GM23248 (cell line): Measurements from ENCODE around the gene TMEM117. TPM values are rescaled to one million over a fixed set of nuclear protein-coding genes. Genes with fewer than 3 reads are reported as not detected.

Experiments used
- DNase-seq: peaks from one replicate; pipeline ENCODE4 v3.0.0-alpha.2; 2015
- H2AFZ ChIP-seq: fragments of 200-600 bp; sonication (generic); 2 replicates; pipeline ENCODE4 v1.6.1; 2016; ENCODE audit warnings: antibody characterized with exemption
- H3F3A ChIP-seq: fragments of 200-600 bp; sonication (generic); 2 replicates; pipeline ENCODE4 v1.6.1; 2016; ENCODE audit warnings: mild to moderate bottlenecking, antibody characterized with exemption, mixed run types; ENCODE audit not compliant: insufficient read depth
- H3K27ac ChIP-seq: fragments of 200-600 bp; sonication (generic); 2 replicates; pipeline ENCODE4 v1.5.1; 2016; ENCODE audit warnings: mild to moderate bottlenecking
- H3K27me3 ChIP-seq: fragments of 200-600 bp; sonication (generic); replicated peaks from 2 replicates; pipeline ENCODE4 v1.6.1; 2016; ENCODE audit warnings: mild to moderate bottlenecking; ENCODE audit not compliant: insufficient read depth
- H3K36me3 ChIP-seq: fragments of 200-600 bp; sonication (generic); 2 replicates; pipeline ENCODE4 v1.6.1; 2016; ENCODE audit warnings: low read depth, mild to moderate bottlenecking
- H3K4me1 ChIP-seq: fragments of 200-600 bp; sonication (generic); 2 replicates; pipeline ENCODE4 v1.6.1; 2016; ENCODE audit warnings: mild to moderate bottlenecking; ENCODE audit not compliant: insufficient read depth
- H3K4me2 ChIP-seq: fragments of 200-600 bp; sonication (generic); one replicate; pipeline ENCODE4 v1.6.1; 2016; ENCODE audit warnings: mild to moderate bottlenecking; ENCODE audit not compliant: unreplicated experiment
- H3K4me3 ChIP-seq: fragments of 200-600 bp; sonication (generic); 2 replicates; pipeline ENCODE4 v1.5.1; 2016; ENCODE audit warnings: mild to moderate bottlenecking
- H3K79me2 ChIP-seq: fragments of 200-600 bp; sonication (generic); 2 replicates; pipeline ENCODE4 v1.6.1; 2016; ENCODE audit warnings: mild to moderate bottlenecking; ENCODE audit not compliant: insufficient read depth
- H3K9ac ChIP-seq: fragments of 200-600 bp; sonication (generic); 2 replicates; pipeline ENCODE4 v1.6.1; 2016; ENCODE audit warnings: mild to moderate bottlenecking
- H3K9me2 ChIP-seq: fragments of 200-600 bp; sonication (generic); 2 replicates; pipeline ENCODE4 v1.6.1; 2016; ENCODE audit warnings: mixed run types, mild to moderate bottlenecking, moderate library complexity; ENCODE audit not compliant: insufficient read depth
- H3K9me3 ChIP-seq: fragments of 200-600 bp; sonication (generic); one replicate; pipeline ENCODE4 v1.6.1; 2017; ENCODE audit warnings: low read depth
- H4K20me1 ChIP-seq: fragments of 200-600 bp; sonication (generic); 2 replicates; pipeline ENCODE4 v1.6.0; 2016; ENCODE audit not compliant: insufficient read depth
- EZH2 ChIP-seq: fragments of 200-600 bp; sonication (generic); IDR thresholded peaks from 2 replicates; pipeline ENCODE4 v1.6.1; 2018; ENCODE audit warnings: antibody characterized with exemption, mild to moderate bottlenecking; ENCODE audit not compliant: insufficient read depth, poor library complexity, severe bottlenecking
- EZH2phosphoT487 ChIP-seq: fragments of 200-600 bp; sonication (generic); IDR thresholded peaks from 2 replicates; pipeline ENCODE4 v1.6.1; 2018; ENCODE audit warnings: antibody characterized with exemption, moderate library complexity, mild to moderate bottlenecking, low read depth; ENCODE audit not compliant: insufficient read depth
- WGBS, 2 experiments: methylation state at CpG; one replicate each; pipeline ENCODE4 v1.1.6; 2015 to 2017; ENCODE audit warnings: low lambda C conversion rate in 2 of 2, low coverage in 1 of 2; ENCODE audit errors: missing lambda C conversion rate in 2 of 2; 5-methylcytosine and 5-hydroxymethylcytosine counted together
- in situ Hi-C: fragments of 300-500 bp; cut with MboI; formaldehyde crosslinking; loops from 2 replicates; pipeline ENCODE4 v1.15.0; 2020
- polyA plus RNA-seq: library from polyadenylated mRNA; unstranded; fragments of >200 nt; fragmentation: Nextera tagmentation; extraction: Ambion mirVana; gene quantifications from 2 replicates; pipeline ENCODE4 v1.2.1, GENCODE V29; 2016
- total RNA-seq: library from RNA; depleted of rRNA; stranded (reverse); fragments of >200 nt; shearing (Covaris generic); gene quantifications from 2 replicates; pipeline ENCODE4 v1.2.3, GENCODE V29; 2014

The TMEM117 gene
- total and polyA plus RNA-seq, 2 experiments from 2014 or later = 12.1 to 19.1 TPM

GRCh38 chr12:44154128-44154527, 318.2 kb downstream of the TMEM117 start:
- H4K20me1 ChIP-seq = no peaks in the 10 kb centered on the region
- H3K9ac ChIP-seq = no peak overlapping the region
- H3F3A ChIP-seq = no peaks in the 10 kb centered on the region
- no peak overlapping the region for H2AFZ ChIP-seq
- no peaks in the 10 kb centered on the region for H3K9me3 ChIP-seq
- no peaks in the 10 kb centered on the region for H3K79me2 ChIP-seq
- H3K27me3 ChIP-seq = no peaks in the 10 kb centered on the region
- H3K4me3 ChIP-seq = peak overlapping the region; percentile 40
- 47 to 48% methylated on average over 5 of the region's 5 CpGs for WGBS, 2 experiments
- no peak overlapping the region for H3K4me2 ChIP-seq
- DNase-seq = peak; percentile 41
- no peaks in the 10 kb centered on the region for H3K9me2 ChIP-seq
- no peaks in the 10 kb centered on the region for H3K36me3 ChIP-seq
- no peaks in the 10 kb centered on the region for H3K4me1 ChIP-seq
- no peak overlapping the region for H3K27ac ChIP-seq
- in situ Hi-C loops = no loop called here
- TF ChIP-seq EZH2phosphoT487 (no peak), EZH2 (no peak)

DNA sequence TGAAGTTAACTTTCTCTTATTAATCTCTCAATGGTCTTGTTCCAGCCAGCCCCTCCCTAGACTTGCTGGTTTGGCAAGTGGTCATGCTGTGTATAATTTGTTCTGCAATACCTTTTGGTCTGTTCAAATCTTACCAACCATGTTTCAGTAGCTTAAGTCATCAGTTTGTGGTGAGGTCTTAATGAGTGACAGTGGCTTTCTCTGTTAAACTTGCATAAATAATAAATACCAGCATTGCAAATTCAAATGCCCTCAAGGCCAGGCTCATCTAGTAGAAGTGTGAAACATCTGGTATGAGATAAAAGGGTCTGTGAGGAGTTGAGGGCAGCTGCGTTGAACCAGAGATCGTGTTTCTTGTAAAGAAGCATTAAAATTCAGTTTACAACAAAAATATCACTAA, 319.5 kb downstream of the TMEM117 start:
- no peaks in the 10 kb centered on the region for H3K9me3 ChIP-seq
- no peaks in the 10 kb centered on the region for H3K27me3 ChIP-seq
- no peaks in the 10 kb centered on the region for H3K36me3 ChIP-seq
- TF ChIP-seq EZH2phosphoT487 (no peak), EZH2 (no peak)
- no peak overlapping the region for H3K4me3 ChIP-seq
- no peaks in the 10 kb centered on the region for H3K4me1 ChIP-seq
- no peaks in the 10 kb centered on the region for H4K20me1 ChIP-seq
- no peak overlapping the region for H3K4me2 ChIP-seq
- in situ Hi-C loops = no loop called here
- 71 to 73% methylated on average over 2 of the region's 2 CpGs for WGBS, 2 experiments
- no peak overlapping the region for H3K9ac ChIP-seq
- no peaks in the 10 kb centered on the region for H3F3A ChIP-seq
- no peaks in the 10 kb centered on the region for H3K79me2 ChIP-seq
- no peak overlapping the region for H2AFZ ChIP-seq
- DNase-seq = no peak
- no peak overlapping the region for H3K27ac ChIP-seq
- H3K9me2 ChIP-seq = no peaks in the 10 kb centered on the region

DNA sequence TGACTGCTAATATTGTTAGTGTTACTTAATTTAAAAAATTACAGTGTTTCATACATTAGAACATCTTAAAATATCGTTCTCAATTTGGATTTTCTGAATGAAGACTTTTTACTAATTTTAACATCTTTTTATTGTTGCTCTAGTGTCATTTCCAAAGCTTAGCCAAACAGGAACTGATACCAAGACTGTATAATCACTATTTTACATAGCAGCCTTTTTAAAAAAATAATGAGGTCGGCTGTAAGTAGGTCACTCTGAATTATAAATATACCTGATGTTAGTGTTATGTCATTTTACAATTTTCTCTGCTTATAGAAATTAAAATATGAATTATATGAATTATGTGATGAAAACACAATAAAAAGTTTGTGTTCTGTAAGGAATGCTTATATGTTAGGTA, 321.5 kb downstream of the TMEM117 start:
- WGBS, 2 experiments = 58 to 67% methylated on average over 2 of the region's 2 CpGs
- in situ Hi-C loops = no loop called here
- DNase-seq = no peak

DNA sequence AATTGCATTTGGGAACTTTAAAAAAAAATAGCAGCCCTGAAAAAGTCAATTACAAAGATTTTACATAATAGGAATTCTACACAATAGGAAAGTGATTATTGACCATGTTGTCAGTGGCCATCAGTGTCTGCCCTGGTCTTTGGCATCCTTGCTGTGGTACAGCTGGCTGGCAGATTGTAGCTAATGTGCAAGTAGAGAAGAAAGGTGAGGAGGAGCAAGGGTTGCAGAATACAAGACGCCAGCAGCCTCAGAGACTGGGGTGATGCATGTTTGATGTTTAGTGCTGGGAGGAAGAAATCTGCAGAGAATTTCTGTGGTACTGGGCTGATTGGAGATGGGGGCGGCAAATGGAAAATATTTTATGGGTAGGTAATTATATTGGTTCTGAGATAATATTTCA, 322.9 kb downstream of the TMEM117 start:
- Histone ChIP-seq H3F3A (no peaks in the 10 kb centered on the region), H3K27ac (no peak overlapping the region), H2AFZ (no peak overlapping the region), H3K36me3 (no peaks in the 10 kb centered on the region), H3K4me1 (no peaks in the 10 kb centered on the region), H3K79me2 (no peaks in the 10 kb centered on the region), H3K9me2 (no peaks in the 10 kb centered on the region), H3K9ac (no peak overlapping the region), H3K9me3 (no peaks in the 10 kb centered on the region), H4K20me1 (no peaks in the 10 kb centered on the region), H3K4me2 (no peak overlapping the region), H3K27me3 (no peaks in the 10 kb centered on the region), H3K4me3 (no peak overlapping the region)
- 28 to 35% methylated on average over 2 of the region's 2 CpGs for WGBS, 2 experiments
- in situ Hi-C loops = no loop called here
- no peak for DNase-seq
- TF ChIP-seq EZH2phosphoT487 (no peak), EZH2 (no peak)

More for the DNA sequence above, 321.5 kb downstream of the TMEM117 start:
- H3K9me2 ChIP-seq = no peaks in the 10 kb centered on the region
- H3K4me2 ChIP-seq = no peak overlapping the region
- H3F3A ChIP-seq = no peaks in the 10 kb centered on the region
- no peak overlapping the region for H2AFZ ChIP-seq
- H3K4me1 ChIP-seq = no peaks in the 10 kb centered on the region
- no peak overlapping the region for H3K4me3 ChIP-seq
- H3K9me3 ChIP-seq = no peaks in the 10 kb centered on the region
- no peaks in the 10 kb centered on the region for H3K36me3 ChIP-seq
- H3K27me3 ChIP-seq = no peaks in the 10 kb centered on the region
- TF ChIP-seq EZH2 (no peak), EZH2phosphoT487 (no peak)
- H4K20me1 ChIP-seq = no peaks in the 10 kb centered on the region
- no peak overlapping the region for H3K9ac ChIP-seq
- no peaks in the 10 kb centered on the region for H3K79me2 ChIP-seq
- H3K27ac ChIP-seq = no peak overlapping the region

DNA sequence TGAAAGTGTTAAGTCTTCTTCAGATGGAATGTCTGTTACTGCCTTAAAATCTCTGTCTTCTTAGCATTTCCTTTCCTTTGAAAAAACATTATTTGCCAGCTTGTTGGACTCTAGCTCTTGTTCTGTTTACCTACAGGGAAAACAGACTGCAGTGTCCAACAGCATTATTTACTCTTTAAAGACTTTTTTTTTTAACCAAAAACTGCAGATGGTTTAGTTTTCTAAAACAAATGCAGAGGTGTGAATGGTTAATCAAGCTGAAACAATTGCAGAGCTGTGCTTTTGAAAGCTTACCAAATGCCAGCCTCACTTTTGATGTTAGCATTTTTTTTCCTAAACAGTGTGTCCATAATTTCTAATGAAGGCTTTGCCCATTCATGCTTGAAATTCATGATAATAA, 323.3 kb downstream of the TMEM117 start:
- Histone ChIP-seq H3K9ac (no peak overlapping the region), H4K20me1 (no peaks in the 10 kb centered on the region), H3K27me3 (no peaks in the 10 kb centered on the region), H2AFZ (no peak overlapping the region), H3K9me2 (no peaks in the 10 kb centered on the region), H3K79me2 (no peaks in the 10 kb centered on the region), H3K36me3 (no peaks in the 10 kb centered on the region), H3F3A (no peaks in the 10 kb centered on the region), H3K4me3 (no peak overlapping the region), H3K4me2 (no peak overlapping the region), H3K27ac (no peak overlapping the region), H3K4me1 (no peaks in the 10 kb centered on the region), H3K9me3 (no peaks in the 10 kb centered on the region)
- TF ChIP-seq EZH2 (no peak), EZH2phosphoT487 (no peak)
- DNase-seq = no peak
- in situ Hi-C loops = no loop called here
